Keratinocyte (primary cell): ENCODE measurements around the gene RPL27A. TPM values are rescaled to one million over a fixed set of nuclear protein-coding genes. Genes with fewer than 3 reads are reported as not detected.

Experiments used
- DNase-seq: peaks from one replicate; pipeline ENCODE4 v3.0.0-alpha.2; 2011; ENCODE audit warnings: low read depth, missing footprints, low spot score
- FAIRE-seq: peaks from 2 replicates; lab custom pipeline; 2011; peaks lifted over from hg19 to GRCh38; lab: Jason Lieb, UNC
- H2AFZ ChIP-seq: 2 replicates; pipeline ENCODE4 v1.6.0; 2012; ENCODE audit warnings: low read length, control low read depth, inconsistent platforms; ENCODE audit not compliant: control insufficient read depth
- H3K27ac ChIP-seq: 2 replicates; pipeline ENCODE4 v1.5.1; 2011; ENCODE audit warnings: low read length; ENCODE audit not compliant: control insufficient read depth, insufficient read depth
- H3K27me3 ChIP-seq: 3 replicates; pipeline ENCODE4 v1.6.0; 2011; ENCODE audit warnings: low read length; ENCODE audit not compliant: control insufficient read depth, insufficient read depth; ENCODE audit errors: extremely low read depth
- H3K36me3 ChIP-seq, 2 experiments: 2 replicates in 1 of 2; 3 replicates in 1 of 2; pipeline ENCODE4 v1.5.1; 2011; ENCODE audit warnings: low read length in 2 of 2, mild to moderate bottlenecking in 1 of 2; ENCODE audit not compliant: control insufficient read depth in 2 of 2, insufficient read depth in 2 of 2; ENCODE audit errors: extremely low read depth in 1 of 2
- H3K4me1 ChIP-seq: 3 replicates; pipeline ENCODE4 v1.5.1; 2011; ENCODE audit warnings: low read length; ENCODE audit not compliant: control insufficient read depth, insufficient read depth; ENCODE audit errors: extremely low read depth
- H3K4me2 ChIP-seq: 3 replicates; pipeline ENCODE4 v1.6.0; 2011; ENCODE audit warnings: low read depth, low read length; ENCODE audit not compliant: control insufficient read depth, insufficient read depth; ENCODE audit errors: extremely low read depth
- H3K4me3 ChIP-seq, 3 experiments: fragments of 200-600 bp in 1 of 3; sonication (generic) in 1 of 3; 2 replicates in 2 of 3; 3 replicates in 1 of 3; pipeline ENCODE4 v1.5.1; 2011 to 2016; ENCODE audit warnings: low read length in 3 of 3, mild to moderate bottlenecking in 3 of 3, control low read depth in 2 of 3, inconsistent platforms in 1 of 3, low read depth in 1 of 3, mixed read lengths in 1 of 3, mixed run types in 1 of 3, moderate library complexity in 1 of 3; ENCODE audit not compliant: control insufficient read depth in 2 of 3, insufficient read depth in 2 of 3; ENCODE audit errors: extremely low read depth in 1 of 3
- H3K79me2 ChIP-seq: 2 replicates; pipeline ENCODE4 v1.6.0; 2012; ENCODE audit warnings: low read length; ENCODE audit not compliant: control insufficient read depth, insufficient read depth
- H3K9ac ChIP-seq: 3 replicates; pipeline ENCODE4 v1.6.0; 2011; ENCODE audit warnings: low read length; ENCODE audit not compliant: control insufficient read depth, insufficient read depth; ENCODE audit errors: extremely low read depth
- H3K9me1 ChIP-seq: 3 replicates; pipeline ENCODE4 v1.6.0; 2011; ENCODE audit warnings: low read length; ENCODE audit not compliant: control insufficient read depth, insufficient read depth; ENCODE audit errors: extremely low read depth
- H3K9me3 ChIP-seq: 2 replicates; pipeline ENCODE4 v1.5.1; 2012; ENCODE audit warnings: low read depth, low read length; ENCODE audit not compliant: control insufficient read depth
- H4K20me1 ChIP-seq: 3 replicates; pipeline ENCODE4 v1.6.0; 2011; ENCODE audit warnings: low read length; ENCODE audit not compliant: control insufficient read depth, insufficient read depth; ENCODE audit errors: extremely low read depth
- EZH2 ChIP-seq: IDR thresholded peaks from one replicate; pipeline ENCODE4 v1.6.1; 2012; ENCODE audit warnings: inconsistent platforms, mild to moderate bottlenecking, low read length, moderate library complexity
- dilution Hi-C: fragments of 300-500 bp; cut with MboI; formaldehyde crosslinking; loops from one replicate; pipeline ENCODE4 v1.7.0; 2020; ENCODE audit warnings: low sequenced_read_pairs; ENCODE audit not compliant: extremely low pct_ligation_motif_present
- polyA plus RNA-seq, 5 experiments: library from polyadenylated mRNA; depleted of rRNA in 3 of 5; stranded (reverse) in 3 of 5; stranded (forward) in 1 of 5; unstranded in 1 of 5; fragments of >200 nt; gene quantifications; 1 replicate in 1 of 5; 2 replicates in 3 of 5; 3 replicates in 1 of 5; pipeline versions ENCODE4 v1.2.1 to v1.2.3, GENCODE V29; 2011 to 2012; ENCODE audit warnings: missing spikeins in 2 of 5, low read depth in 1 of 5, low replicate concordance in 1 of 5
- TF ChIP-seq, protein P1 (sequence below), 3 experiments: IDR thresholded peaks in 1 of 3; conservative IDR thresholded peaks in 1 of 3; optimal IDR thresholded peaks in 1 of 3; 2 replicates in 2 of 3; 3 replicates in 1 of 3; pipeline versions ENCODE3 to v1.5.1; 2011; ENCODE audit warnings: low read length in 3 of 3, mild to moderate bottlenecking in 3 of 3, moderate library complexity in 2 of 3, control low read depth in 1 of 3, inconsistent platforms in 1 of 3; ENCODE audit not compliant: insufficient read depth in 2 of 3; ENCODE audit errors: extremely low read depth in 1 of 3

Gene RPL27A
- polyA plus RNA-seq, 1 donor (not counting 4 experiments of a cell fraction or from before 2014, with no cell fraction given), result 1,483 TPM

DNA sequence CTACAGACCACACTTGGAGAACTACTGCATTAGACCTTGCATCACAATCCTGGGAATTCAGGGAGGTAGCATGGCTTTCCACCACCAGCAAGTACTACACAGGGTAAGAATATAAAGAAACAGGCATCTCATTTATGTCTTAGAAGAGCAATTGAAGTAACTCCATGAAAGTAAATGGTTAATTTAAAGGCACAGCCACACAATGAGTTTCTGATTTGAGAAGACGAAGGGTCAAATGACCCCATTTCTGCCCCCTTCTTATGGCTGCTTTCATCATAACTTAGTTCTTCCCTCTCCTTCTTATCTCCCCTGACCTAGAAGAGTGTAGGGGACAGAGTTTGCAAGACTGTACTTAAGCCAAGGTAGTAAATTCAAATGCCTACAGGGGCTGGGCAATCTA lies 6.1 kb upstream of the RPL27A start:
- Histone ChIP-seq H3K27me3 (no peaks in the 10 kb centered on the region), H3K9ac (no peak overlapping the region), H3K4me2 (no peak overlapping the region), H3K27ac (no peak overlapping the region), H2AFZ (no peak overlapping the region), H3K36me3 (peaks cover 14 to 17% of the 10 kb centered on the region in 2 experiments), H3K4me1 (peaks cover 12% of the 10 kb centered on the region), H3K79me2 (peaks cover 1% of the 10 kb centered on the region), H3K9me1 (no peaks in the 10 kb centered on the region), H3K9me3 (no peaks in the 10 kb centered on the region), H4K20me1 (no peaks in the 10 kb centered on the region), H3K4me3 (no peak overlapping the region)
- TF ChIP-seq EZH2, result no peak
- TF ChIP-seq, protein P1, sequence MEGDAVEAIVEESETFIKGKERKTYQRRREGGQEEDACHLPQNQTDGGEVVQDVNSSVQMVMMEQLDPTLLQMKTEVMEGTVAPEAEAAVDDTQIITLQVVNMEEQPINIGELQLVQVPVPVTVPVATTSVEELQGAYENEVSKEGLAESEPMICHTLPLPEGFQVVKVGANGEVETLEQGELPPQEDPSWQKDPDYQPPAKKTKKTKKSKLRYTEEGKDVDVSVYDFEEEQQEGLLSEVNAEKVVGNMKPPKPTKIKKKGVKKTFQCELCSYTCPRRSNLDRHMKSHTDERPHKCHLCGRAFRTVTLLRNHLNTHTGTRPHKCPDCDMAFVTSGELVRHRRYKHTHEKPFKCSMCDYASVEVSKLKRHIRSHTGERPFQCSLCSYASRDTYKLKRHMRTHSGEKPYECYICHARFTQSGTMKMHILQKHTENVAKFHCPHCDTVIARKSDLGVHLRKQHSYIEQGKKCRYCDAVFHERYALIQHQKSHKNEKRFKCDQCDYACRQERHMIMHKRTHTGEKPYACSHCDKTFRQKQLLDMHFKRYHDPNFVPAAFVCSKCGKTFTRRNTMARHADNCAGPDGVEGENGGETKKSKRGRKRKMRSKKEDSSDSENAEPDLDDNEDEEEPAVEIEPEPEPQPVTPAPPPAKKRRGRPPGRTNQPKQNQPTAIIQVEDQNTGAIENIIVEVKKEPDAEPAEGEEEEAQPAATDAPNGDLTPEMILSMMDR (optimal IDR thresholded peaks at IDR 0.05 in 1 of 3, IDR thresholded peaks at IDR 0.05 in 1 of 3, conservative IDR thresholded peaks at IDR 0.05 in 1 of 3; ENCODE audit: extremely low read depth in 1 of 3, insufficient read depth in 2 of 3, low read length in 3 of 3), result no peak
- FAIRE-seq, result no peak
- no peak for DNase-seq
- dilution Hi-C loops, result no loop called here

DNA sequence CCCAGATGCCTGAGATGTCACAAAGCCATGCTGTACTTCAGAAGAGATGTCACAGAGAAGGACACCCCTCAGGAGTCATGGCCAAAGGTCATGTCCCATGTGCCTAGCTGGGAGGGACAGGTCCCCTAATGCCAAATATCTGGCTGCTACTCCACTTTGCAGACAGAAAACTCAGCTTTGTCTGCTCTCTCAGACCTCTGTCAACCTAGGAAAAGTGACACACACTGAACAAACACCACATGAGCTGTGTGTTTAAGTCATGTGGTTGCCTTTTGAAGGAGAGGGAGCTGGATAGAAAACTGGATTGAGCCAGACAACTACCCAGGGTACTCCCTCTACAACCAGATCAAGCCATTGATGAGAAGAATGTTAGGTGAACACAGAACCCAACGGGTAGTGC lies 3.6 kb upstream of the RPL27A start:
- H3K4me3 ChIP-seq, result no peak overlapping the region
- H3K36me3 ChIP-seq, result peaks cover 13 to 20% of the 10 kb centered on the region in 2 experiments
- dilution Hi-C loops, result no loop called here
- no peak overlapping the region for H2AFZ ChIP-seq
- FAIRE-seq (no peak), DNase-seq (no peak)
- H3K27me3 ChIP-seq, result no peaks in the 10 kb centered on the region
- H4K20me1 ChIP-seq, result peaks cover 1% of the 10 kb centered on the region
- no peak overlapping the region for H3K4me2 ChIP-seq
- TF ChIP-seq EZH2, result no peak
- TF ChIP-seq, protein P1 (optimal IDR thresholded peaks at IDR 0.05 in 1 of 3, IDR thresholded peaks at IDR 0.05 in 1 of 3, conservative IDR thresholded peaks at IDR 0.05 in 1 of 3; ENCODE audit: extremely low read depth in 1 of 3, insufficient read depth in 2 of 3, low read length in 3 of 3), result no peak
- H3K4me1 ChIP-seq, result peaks cover 6% of the 10 kb centered on the region
- H3K27ac ChIP-seq, result no peak overlapping the region
- H3K9me3 ChIP-seq, result no peaks in the 10 kb centered on the region
- H3K9me1 ChIP-seq, result no peaks in the 10 kb centered on the region
- no peak overlapping the region for H3K9ac ChIP-seq
- peaks cover 24% of the 10 kb centered on the region for H3K79me2 ChIP-seq
